H4 (cell line): ENCODE results near the gene ZNF205. TPM values are rescaled to one million over a fixed set of nuclear protein-coding genes. Genes with fewer than 3 reads are reported as not detected.

Experiments used
- DNase-seq: peaks from one replicate; pipeline ENCODE4 v3.0.0-alpha.2; 2015; ENCODE audit warnings: low spot score
- total RNA-seq: library from RNA; depleted of rRNA; stranded (reverse); fragments of >200 nt; shearing (Covaris generic); gene quantifications from 2 replicates; pipeline ENCODE4 v1.2.3, GENCODE V29; 2014

ZNF205 gene
- total RNA-seq, 1 experiment from 2014 or later = 5.2 TPM

GRCh38 chr16:3101018-3101840 is 11.2 kb upstream of the ZNF205 start:
- peak; percentile 34 for DNase-seq

GRCh38 chr16:3101841-3102470 is 10.4 kb upstream of the ZNF205 start:
- DNase-seq = no peak

- DNase-seq = peak; percentile 82
Measured at GRCh38 chr16:3106205-3106928, 6.0 kb upstream of the ZNF205 start.

- no peak for DNase-seq
Measured at GRCh38 chr16:3112881-3113574, 642 bp downstream of the ZNF205 start.

- DNase-seq = no peak
Measured at GRCh38 chr16:3113765-3114479, 1.5 kb downstream of the ZNF205 start.

GRCh38 chr16:3115003-3115402 is 2.6 kb downstream of the ZNF205 start:
- no peak for DNase-seq

GRCh38 chr16:3115561-3115960 is 3.2 kb downstream of the ZNF205 start:
- no peak for DNase-seq

- DNase-seq = no peak
Measured at GRCh38 chr16:3118204-3118790, 5.9 kb downstream of the ZNF205 start.

- DNase-seq = no peak
Measured at GRCh38 chr16:3118846-3119245, 6.5 kb downstream of the ZNF205 start.

- DNase-seq = no peak
Measured at GRCh38 chr16:3119286-3119685, 6.9 kb downstream of the ZNF205 start.

- DNase-seq = no peak
Measured at GRCh38 chr16:3119701-3120408, 7.5 kb downstream of the ZNF205 start.

- no peak for DNase-seq
Measured at GRCh38 chr16:3120435-3120834, 8.0 kb downstream of the ZNF205 start.

GRCh38 chr16:3121851-3122467 is 9.6 kb downstream of the ZNF205 start:
- DNase-seq = no peak

GRCh38 chr16:3122926-3123570 is 10.7 kb downstream of the ZNF205 start:
- no peak for DNase-seq

- DNase-seq = peak; percentile 95
Measured at GRCh38 chr16:3123986-3124886, 11.8 kb downstream of the ZNF205 start.

- no peak for DNase-seq
Measured at GRCh38 chr16:3127745-3128144, 15.4 kb downstream of the ZNF205 start.

GRCh38 chr16:3129137-3130131 is 17.0 kb downstream of the ZNF205 start:
- DNase-seq = peak; percentile 77
